Sigmoid colon (tissue), 7 donors: Measurements from ENCODE around the gene PROX1. TPM values are rescaled to one million over a fixed set of nuclear protein-coding genes. Genes with fewer than 3 reads are reported as not detected.

ENCODE experiments used
- DNase-seq: peaks from one replicate; pipeline ENCODE4 v3.0.0-alpha.2; 2019
- H3K27ac ChIP-seq, 4 donors: fragments of 200-600 bp; sonication (generic); one replicate each; pipeline ENCODE4 v1.5.1; 2016 to 2019; ENCODE audit warnings: mild to moderate bottlenecking in 1 of 4
- H3K27me3 ChIP-seq, 3 donors: fragments of 200-600 bp; sonication (generic); one replicate each; pipeline ENCODE4 v1.5.1; 2019; ENCODE audit warnings: mild to moderate bottlenecking in 1 of 3
- H3K36me3 ChIP-seq, 4 donors: fragments of 200-600 bp; sonication (generic); one replicate each; pipeline ENCODE4 v1.5.1; 2016 to 2019
- H3K4me1 ChIP-seq, 4 donors: fragments of 200-600 bp; sonication (generic); one replicate each; pipeline ENCODE4 v1.5.1; 2017 to 2019
- H3K4me3 ChIP-seq, 4 donors: fragments of 200-600 bp; sonication (generic); one replicate each; pipeline ENCODE4 v1.5.1; 2017 to 2019; ENCODE audit warnings: mild to moderate bottlenecking in 2 of 4, moderate library complexity in 1 of 4
- H3K9me3 ChIP-seq, 4 donors: fragments of 200-600 bp in 3 of 4; sonication (generic) in 3 of 4; one replicate each; pipeline versions ENCODE4 v1.5.1 to v1.6.1; 2013 to 2019
- EP300 ChIP-seq, 4 donors: sonication (generic); formaldehyde crosslinking; IDR thresholded peaks; one replicate each; pipeline ENCODE4 v1.6.1; 2017; ENCODE audit warnings: antibody characterized with exemption in 4 of 4
- POLR2A ChIP-seq, 2 donors: fragments of 450-650 bp; IDR thresholded peaks; one replicate each; pipeline ENCODE4 v1.6.1; 2016; ENCODE audit warnings: antibody characterized with exemption in 2 of 2, mild to moderate bottlenecking in 2 of 2, moderate library complexity in 2 of 2
- POLR2AphosphoS5 ChIP-seq, 4 donors: sonication (generic); formaldehyde crosslinking; IDR thresholded peaks; one replicate each; pipeline ENCODE4 v1.6.1; 2017; ENCODE audit warnings: antibody characterized with exemption in 4 of 4
- WGBS, 2 donors: extraction: QIAGEN DNeasy Blood & Tissue Kit; methylation state at CpG; one replicate each; pipeline ENCODE4 v1.1.7; 2013; 5-methylcytosine and 5-hydroxymethylcytosine counted together
- intact Hi-C: fragments of 100-400 bp; cut with DNase I; formaldehyde crosslinking; loops from one replicate; pipeline ENCODE4 v1.15.1; 2023
- polyA plus RNA-seq, 3 donors: library from polyadenylated mRNA; stranded (reverse); fragments of 200-250 nt; gene quantifications; one replicate each; pipeline ENCODE4 v1.2.3, GENCODE V29; 2013
- total RNA-seq, 4 donors: library from RNA; depleted of rRNA; stranded (reverse); fragments of >200 nt; gene quantifications; one replicate each; pipeline ENCODE4 v1.1.0, GENCODE V29; 2016
- TF ChIP-seq, protein P1 (sequence below), 4 experiments: fragments of 450-650 bp in 3 of 4; fragments of 200-600 bp in 1 of 4; IDR thresholded peaks; one replicate each; pipeline ENCODE4 v1.5.1; 2016 to 2019; ENCODE audit warnings: antibody characterized with exemption in 4 of 4, mild to moderate bottlenecking in 3 of 4, moderate library complexity in 2 of 4
- donor health status: healthy with polysubstance abuse.
- donor health status: Bipolar disorder and iron deficiency.
- donor health status: healthy.

The PROX1 gene
- total and polyA plus RNA-seq, 7 donors: 1.4 to 7.7 (median 5.4) TPM

- no peak overlapping the region for H3K4me3 ChIP-seq
- H3K9me3 ChIP-seq: no peaks in the 10 kb centered on the region
- H3K27ac ChIP-seq: no peak overlapping the region
- TF ChIP-seq, protein P1, sequence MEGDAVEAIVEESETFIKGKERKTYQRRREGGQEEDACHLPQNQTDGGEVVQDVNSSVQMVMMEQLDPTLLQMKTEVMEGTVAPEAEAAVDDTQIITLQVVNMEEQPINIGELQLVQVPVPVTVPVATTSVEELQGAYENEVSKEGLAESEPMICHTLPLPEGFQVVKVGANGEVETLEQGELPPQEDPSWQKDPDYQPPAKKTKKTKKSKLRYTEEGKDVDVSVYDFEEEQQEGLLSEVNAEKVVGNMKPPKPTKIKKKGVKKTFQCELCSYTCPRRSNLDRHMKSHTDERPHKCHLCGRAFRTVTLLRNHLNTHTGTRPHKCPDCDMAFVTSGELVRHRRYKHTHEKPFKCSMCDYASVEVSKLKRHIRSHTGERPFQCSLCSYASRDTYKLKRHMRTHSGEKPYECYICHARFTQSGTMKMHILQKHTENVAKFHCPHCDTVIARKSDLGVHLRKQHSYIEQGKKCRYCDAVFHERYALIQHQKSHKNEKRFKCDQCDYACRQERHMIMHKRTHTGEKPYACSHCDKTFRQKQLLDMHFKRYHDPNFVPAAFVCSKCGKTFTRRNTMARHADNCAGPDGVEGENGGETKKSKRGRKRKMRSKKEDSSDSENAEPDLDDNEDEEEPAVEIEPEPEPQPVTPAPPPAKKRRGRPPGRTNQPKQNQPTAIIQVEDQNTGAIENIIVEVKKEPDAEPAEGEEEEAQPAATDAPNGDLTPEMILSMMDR (IDR thresholded peaks at IDR 0.05): no peak
- no peak for TF ChIP-seq EP300 (IDR thresholded peaks at IDR 0.05)
- no peak for TF ChIP-seq POLR2A (IDR thresholded peaks at IDR 0.05)
- no peak for TF ChIP-seq POLR2AphosphoS5 (IDR thresholded peaks at IDR 0.05)
- H3K27me3 ChIP-seq: peaks cover 0 to 7% (median 0%) of the 10 kb centered on the region in 3 donors
- H3K4me1 ChIP-seq: no peaks in the 10 kb centered on the region
- intact Hi-C loops: no loop called here
- no peaks in the 10 kb centered on the region for H3K36me3 ChIP-seq
- 74 to 81% methylated on average over 2 of the region's 2 CpGs for WGBS, 2 donors
- no peak for DNase-seq
Observed at GRCh38 chr1:213969958-213970555, 17.7 kb upstream of the PROX1 start.

DNA sequence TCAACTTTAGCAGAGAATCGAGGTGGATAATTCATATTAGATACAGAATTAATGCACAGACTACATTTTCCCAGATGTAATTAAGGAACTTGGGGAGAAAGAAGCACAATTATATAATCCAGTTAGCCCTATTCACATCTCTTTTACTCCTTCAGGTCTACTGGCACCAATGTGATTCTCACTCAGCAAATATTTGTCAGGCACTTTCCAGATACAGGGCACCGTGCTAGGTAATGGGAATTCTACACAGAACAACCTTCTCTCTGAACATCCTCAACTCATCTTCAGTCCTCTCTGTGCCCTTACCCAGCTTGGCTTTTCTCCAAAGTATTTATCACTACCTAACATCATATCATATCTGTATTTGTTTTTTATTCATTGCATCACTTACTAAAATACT is 15.6 kb upstream of the PROX1 start:
- Histone ChIP-seq H3K4me3 (no peak overlapping the region), H3K4me1 (no peaks in the 10 kb centered on the region), H3K36me3 (no peaks in the 10 kb centered on the region), H3K27ac (no peak overlapping the region), H3K27me3 (peaks cover 0 to 7% (median 0%) of the 10 kb centered on the region in 3 donors), H3K9me3 (no peaks in the 10 kb centered on the region)
- intact Hi-C loops: no loop called here
- no peak for DNase-seq
- 67 to 83% methylated on average over 2 of the region's 2 CpGs for WGBS, 2 donors
- TF ChIP-seq POLR2AphosphoS5 (IDR thresholded peaks at IDR 0.05): no peak
- TF ChIP-seq, protein P1 (IDR thresholded peaks at IDR 0.05): no peak
- no peak for TF ChIP-seq POLR2A (IDR thresholded peaks at IDR 0.05)
- TF ChIP-seq EP300 (IDR thresholded peaks at IDR 0.05): no peak

GRCh38 chr1:213973129-213973528 is 14.6 kb upstream of the PROX1 start:
- intact Hi-C loops: no loop called here
- peaks cover 0 to 12% (median 0%) of the 10 kb centered on the region in 3 donors for H3K27me3 ChIP-seq
- no peaks in the 10 kb centered on the region for H3K9me3 ChIP-seq
- DNase-seq: no peak
- WGBS, 2 donors: 89 to 91% methylated on average over 1 of the region's 1 CpG
- H3K4me1 ChIP-seq: no peaks in the 10 kb centered on the region
- no peaks in the 10 kb centered on the region for H3K36me3 ChIP-seq
- no peak overlapping the region for H3K4me3 ChIP-seq
- H3K27ac ChIP-seq: no peak overlapping the region
- TF ChIP-seq, protein P1 (IDR thresholded peaks at IDR 0.05): no peak
- TF ChIP-seq POLR2A (IDR thresholded peaks at IDR 0.05): no peak
- no peak for TF ChIP-seq EP300 (IDR thresholded peaks at IDR 0.05)
- TF ChIP-seq POLR2AphosphoS5 (IDR thresholded peaks at IDR 0.05): no peak

DNA sequence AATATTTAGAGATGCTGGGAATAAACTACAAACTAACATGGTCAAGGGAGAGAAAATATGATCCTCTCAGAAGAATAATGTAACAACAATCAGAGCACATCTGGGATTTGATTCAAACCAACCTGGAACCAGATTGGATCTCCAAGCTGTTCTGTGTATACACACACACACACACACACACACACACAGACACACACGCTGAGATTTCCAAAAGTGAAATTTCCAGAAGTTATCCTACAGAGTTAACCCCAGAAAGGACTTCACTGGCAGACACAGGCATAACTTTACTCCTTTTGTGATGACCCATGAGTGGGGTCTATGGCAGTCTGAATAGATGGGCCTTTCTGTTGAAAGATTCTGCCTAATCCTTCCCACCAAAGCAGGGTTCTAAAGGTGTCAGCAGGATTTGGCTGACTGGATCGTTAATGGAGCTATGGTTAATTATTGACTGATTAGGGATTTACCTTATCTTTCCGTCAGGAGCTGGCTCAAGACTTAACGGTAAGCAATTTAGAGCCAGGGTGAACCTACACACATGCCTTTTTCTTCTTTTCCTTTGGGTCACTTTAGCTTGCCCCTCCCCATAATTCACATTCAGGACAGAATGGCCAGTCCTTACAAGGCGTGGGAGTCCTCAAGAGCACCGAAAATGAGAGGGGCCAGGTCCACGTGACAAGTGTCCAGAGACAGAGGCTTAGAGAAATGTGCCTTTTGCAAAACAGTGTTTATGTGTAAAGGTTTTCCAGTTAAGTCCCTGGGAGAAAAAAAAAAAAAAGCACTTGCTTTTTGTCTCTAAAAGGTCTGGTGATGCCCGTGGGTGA is 10.9 kb upstream of the PROX1 start:
- TF ChIP-seq POLR2A (IDR thresholded peaks at IDR 0.05) (no peak), EP300 (IDR thresholded peaks at IDR 0.05) (no peak), POLR2AphosphoS5 (IDR thresholded peaks at IDR 0.05) (no peak)
- intact Hi-C loops: no loop called here
- DNase-seq: no peak
- Histone ChIP-seq H3K27ac (no peak overlapping the region), H3K4me1 (no peaks in the 10 kb centered on the region), H3K27me3 (peaks cover 11 to 38% (median 23%) of the 10 kb centered on the region in 3 donors), H3K4me3 (no peak overlapping the region), H3K36me3 (no peaks in the 10 kb centered on the region), H3K9me3 (no peaks in the 10 kb centered on the region)
- 24 to 44% methylated on average over 8 of the region's 8 CpGs for WGBS, 2 donors

DNA sequence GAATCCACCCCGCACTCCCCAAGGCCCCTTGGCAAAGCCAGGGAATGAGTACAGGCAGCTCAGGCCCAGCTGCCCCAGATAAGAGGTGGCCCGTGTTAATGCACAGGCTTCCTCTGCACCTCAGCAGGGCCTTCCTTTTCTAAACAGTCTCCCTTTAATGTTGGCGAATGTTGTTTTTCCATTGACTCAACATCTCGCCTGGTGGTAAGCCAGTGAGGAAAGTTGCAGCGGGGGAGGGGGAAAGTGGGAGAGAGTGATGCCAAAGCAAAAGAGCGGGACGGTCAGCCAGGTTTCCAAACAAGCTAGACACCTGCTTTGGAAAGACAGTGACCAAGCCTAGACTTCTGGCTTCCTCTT is 10.3 kb upstream of the PROX1 start:
- no peak overlapping the region for H3K27ac ChIP-seq
- H3K4me1 ChIP-seq: peaks cover 0 to 2% (median 2%) of the 10 kb centered on the region in 4 donors
- TF ChIP-seq EP300 (IDR thresholded peaks at IDR 0.05): no peak
- TF ChIP-seq POLR2AphosphoS5 (IDR thresholded peaks at IDR 0.05): no peak
- no peak for TF ChIP-seq POLR2A (IDR thresholded peaks at IDR 0.05)
- TF ChIP-seq, protein P1 (IDR thresholded peaks at IDR 0.05): no peak
- intact Hi-C loops: no loop called here
- WGBS, 2 donors: 41 to 75% methylated on average over 7 of the region's 7 CpGs
- no peaks in the 10 kb centered on the region for H3K36me3 ChIP-seq
- H3K27me3 ChIP-seq: peaks cover 14 to 44% (median 28%) of the 10 kb centered on the region in 3 donors
- no peak for DNase-seq
- H3K9me3 ChIP-seq: no peaks in the 10 kb centered on the region
- H3K4me3 ChIP-seq: no peak overlapping the region
